Right lobe of liver (tissue), 6 donors: ENCODE measurements around the gene SLC35F4. TPM values are rescaled to one million over a fixed set of nuclear protein-coding genes. Genes with fewer than 3 reads are reported as not detected.

Source experiments
- ATAC-seq, 4 donors: fragments of 200-7000 bp; cut with Tn5 transposase; one replicate each; pipeline ENCODE4 v1.9.1; 2020; ENCODE audit warnings: mild to moderate bottlenecking in 4 of 4, moderate library complexity in 4 of 4
- DNase-seq, 3 donors: peaks; one replicate each; pipeline ENCODE4 v3.0.0-alpha.2; 2020
- H3K27ac ChIP-seq, 3 donors: fragments of 200-600 bp; one replicate each; pipeline ENCODE4 v1.8.0; 2022
- H3K27me3 ChIP-seq, 2 donors: fragments of 200-600 bp; one replicate each; pipeline ENCODE4 v1.8.0; 2022
- H3K36me3 ChIP-seq, 4 donors: fragments of 200-600 bp; sonication (generic) in 1 of 4; one replicate each; pipeline versions ENCODE4 v1.5.1 to v1.8.0; 2017 to 2022; ENCODE audit warnings: control low read depth in 1 of 4
- H3K4me1 ChIP-seq, 4 donors: fragments of 200-600 bp; sonication (generic) in 1 of 4; one replicate each; pipeline versions ENCODE4 v1.5.1 to v1.8.0; 2017 to 2022; ENCODE audit warnings: control low read depth in 1 of 4
- H3K4me3 ChIP-seq, 3 donors: fragments of 200-600 bp; one replicate each; pipeline ENCODE4 v1.8.0; 2022
- H3K9me3 ChIP-seq, 4 donors: fragments of 200-600 bp; sonication (generic) in 1 of 4; one replicate each; pipeline versions ENCODE4 v1.5.1 to v1.8.0; 2017 to 2022; ENCODE audit warnings: control low read depth in 1 of 4
- CTCF ChIP-seq, 4 donors: fragments of 200-600 bp in 3 of 4; fragments of 450-650 bp in 1 of 4; IDR thresholded peaks; one replicate each; pipeline versions ENCODE4 v1.5.1 to v1.8.0; 2016 to 2022; ENCODE audit warnings: antibody characterized with exemption in 4 of 4, mild to moderate bottlenecking in 2 of 4
- POLR2A ChIP-seq: fragments of 450-650 bp; IDR thresholded peaks from one replicate; pipeline ENCODE4 v1.6.1; 2017; ENCODE audit warnings: antibody characterized with exemption, mild to moderate bottlenecking
- WGBS: methylation state at CpG from one replicate; pipeline ENCODE4 v1.1.6; 2018; ENCODE audit warnings: low coverage, low lambda C conversion rate; ENCODE audit not compliant: insufficient coverage; ENCODE audit errors: missing lambda C conversion rate; 5-methylcytosine and 5-hydroxymethylcytosine counted together
- intact Hi-C, 2 donors: fragments of 100-400 bp; cut with DNase I; formaldehyde crosslinking; loops; one replicate each; pipeline versions ENCODE4 v1.11.2 to v1.14.1; 2022
- total RNA-seq, 6 experiments: library from RNA; depleted of rRNA in 2 of 6; stranded (reverse); fragments of >200 nt in 2 of 6; fragmentation: NEBNext Ultra II Directional in 3 of 6; extraction: Animal tissue kit (Norgen Biotek cat#: 25700) in 3 of 6; gene quantifications; one replicate each; pipeline versions ENCODE4 v1.1.0 to v1.2.4, GENCODE V29; 2016 to 2023
- donor health status: DM: no; HTN: yes; CAD: no.
- donor health status: DM: no; HTN: no; CAD: no.
- donor health status: DM: no; HTN: no; CAD: no.
- donor health status: DM: no; HTN: yes; CAD: no.
- donor health status: DM: no; HTN: yes; CAD: no.

Gene SLC35F4
- total RNA-seq, 6 experiments from 2014 or later, result not detected

- H3K4me1 ChIP-seq, result no peaks in the 10 kb centered on the region
- ATAC-seq (no peak), DNase-seq (no peak)
- 14% methylated on average over 3 of the region's 3 CpGs for WGBS
- H3K4me3 ChIP-seq, result no peak overlapping the region
- H3K9me3 ChIP-seq, result no peaks in the 10 kb centered on the region
- H3K36me3 ChIP-seq, result no peaks in the 10 kb centered on the region
- H3K27ac ChIP-seq, result no peak overlapping the region
- H3K27me3 ChIP-seq, result no peaks in the 10 kb centered on the region
- TF ChIP-seq POLR2A, result no peak
- no peak for TF ChIP-seq CTCF (IDR thresholded peaks at IDR 0.05)
- intact Hi-C loops, result no loop called here
Measured at GRCh38 chr14:57870686-57871457, 5.0 kb upstream of the SLC35F4 start.

- Histone ChIP-seq H3K9me3 (no peaks in the 10 kb centered on the region), H3K4me3 (no peak overlapping the region), H3K27ac (no peak overlapping the region), H3K4me1 (peaks cover 0 to 5% (median 0%) of the 10 kb centered on the region in 4 donors), H3K27me3 (no peaks in the 10 kb centered on the region), H3K36me3 (no peaks in the 10 kb centered on the region)
- intact Hi-C loops, result no loop called here
- TF ChIP-seq POLR2A, result no peak
- no peak for TF ChIP-seq CTCF (IDR thresholded peaks at IDR 0.05)
- DNase-seq, result no peak
- no peak for ATAC-seq
Measured at GRCh38 chr14:57869617-57870016, 3.7 kb upstream of the SLC35F4 start.

GRCh38 chr14:57866199-57866705 is 360 bp upstream of the SLC35F4 start:
- Histone ChIP-seq H3K4me3 (no peak overlapping the region), H3K27me3 (peaks cover 0 to 3% of the 10 kb centered on the region in 2 donors), H3K27ac (no peak overlapping the region), H3K9me3 (no peaks in the 10 kb centered on the region), H3K36me3 (no peaks in the 10 kb centered on the region), H3K4me1 (peaks cover 0 to 5% (median 0%) of the 10 kb centered on the region in 4 donors)
- 26% methylated on average over 18 of the region's 19 CpGs for WGBS
- DNase-seq (no peak), ATAC-seq (no peak)
- intact Hi-C loops, result no loop called here
- TF ChIP-seq CTCF (IDR thresholded peaks at IDR 0.05), result no peak
- TF ChIP-seq POLR2A, result no peak

- intact Hi-C loops, result no loop called here
- TF ChIP-seq POLR2A (no peak), CTCF (IDR thresholded peaks at IDR 0.05) (no peak)
- H3K4me3 ChIP-seq, result no peak overlapping the region
- no CpG with 5 or more reads among the region's 23 CpGs for WGBS
- no peaks in the 10 kb centered on the region for H3K36me3 ChIP-seq
- H3K27me3 ChIP-seq, result peaks cover 0 to 3% of the 10 kb centered on the region in 2 donors
- ATAC-seq (no peak), DNase-seq (no peak)
- H3K4me1 ChIP-seq, result peaks cover 0 to 5% (median 0%) of the 10 kb centered on the region in 4 donors
- no peak overlapping the region for H3K27ac ChIP-seq
- no peaks in the 10 kb centered on the region for H3K9me3 ChIP-seq
Measured at GRCh38 chr14:57865066-57865402, 858 bp downstream of the SLC35F4 start.
